Stomach (tissue), 9 donors: ENCODE data around the gene TMPRSS2. TPM values are rescaled to one million over a fixed set of nuclear protein-coding genes. Genes with fewer than 3 reads are reported as not detected.

ENCODE experiments used
- DNase-seq, 2 donors: peaks; one replicate each; pipeline versions ENCODE4 v3.0.0 to v3.0.0-alpha.2; 2013 to 2019
- H3K27ac ChIP-seq, 5 donors: fragments of 200-600 bp in 4 of 5; sonication (generic) in 4 of 5; one replicate each; pipeline ENCODE4 v1.5.1; 2013 to 2019; ENCODE audit warnings: mild to moderate bottlenecking in 1 of 5, moderate library complexity in 1 of 5
- H3K27me3 ChIP-seq, 3 donors: fragments of 200-600 bp; sonication (generic); one replicate each; pipeline ENCODE4 v1.5.1; 2017 to 2019; ENCODE audit warnings: mixed run types in 1 of 3
- H3K36me3 ChIP-seq, 4 donors: fragments of 200-600 bp; sonication (generic); 1 replicate in 3 of 4; 2 replicates in 1 of 4; pipeline ENCODE4 v1.5.1; 2016 to 2019
- H3K4me1 ChIP-seq, 4 donors: fragments of 200-600 bp; sonication (generic); one replicate each; pipeline ENCODE4 v1.5.1; 2016 to 2019
- H3K4me3 ChIP-seq, 4 donors: fragments of 200-600 bp; sonication (generic) in 3 of 4; one replicate each; pipeline ENCODE4 v1.5.1; 2016 to 2019; ENCODE audit warnings: mild to moderate bottlenecking in 1 of 4
- H3K9me3 ChIP-seq, 4 donors: fragments of 200-600 bp; sonication (generic); one replicate each; pipeline ENCODE4 v1.5.1; 2016 to 2019
- EP300 ChIP-seq: sonication (generic); formaldehyde crosslinking; IDR thresholded peaks from one replicate; pipeline ENCODE4 v1.6.1; 2017; ENCODE audit warnings: antibody characterized with exemption
- POLR2A ChIP-seq, 4 donors: fragments of 450-650 bp; IDR thresholded peaks; one replicate each; pipeline ENCODE4 v1.6.1; 2016; ENCODE audit warnings: antibody characterized with exemption in 4 of 4, control low read depth in 2 of 4, mild to moderate bottlenecking in 1 of 4, moderate library complexity in 1 of 4
- POLR2AphosphoS5 ChIP-seq, 3 donors: sonication (generic); formaldehyde crosslinking; IDR thresholded peaks; one replicate each; pipeline ENCODE4 v1.6.1; 2016; ENCODE audit warnings: antibody characterized with exemption in 3 of 3
- WGBS, 5 donors: extraction: QIAGEN DNeasy Blood & Tissue Kit in 3 of 5; methylation state at CpG; one replicate each; pipeline versions ENCODE4 v1.1.5 to v1.1.7; 2013 to 2018; 5-methylcytosine and 5-hydroxymethylcytosine counted together
- intact Hi-C: fragments of 100-400 bp; cut with DNase I; formaldehyde crosslinking; loops from one replicate; pipeline ENCODE4 v1.15.1; 2023; ENCODE audit warnings: low total_unique reads
- polyA plus RNA-seq, 3 donors: library from polyadenylated mRNA; stranded (reverse); fragments of 200-250 nt; gene quantifications; one replicate each; pipeline ENCODE4 v1.2.3, GENCODE V29; 2013
- total RNA-seq, 5 donors: library from RNA; depleted of rRNA; stranded (reverse); fragments of >200 nt; gene quantifications; one replicate each; pipeline versions ENCODE4 v1.1.0 to v1.2.3, GENCODE V29; 2014 to 2016
- TF ChIP-seq, protein P1 (sequence below), 7 experiments: fragments of 450-650 bp in 4 of 7; fragments of 200-600 bp in 3 of 7; sonication (generic) in 3 of 7; IDR thresholded peaks; one replicate each; pipeline ENCODE4 v1.5.1; 2016 to 2019; ENCODE audit warnings: antibody characterized with exemption in 7 of 7, control low read depth in 2 of 7, mild to moderate bottlenecking in 1 of 7
- donor health status: healthy with polysubstance abuse.
- donor health status: Bipolar disorder and iron deficiency.
- donor health status: healthy.

TMPRSS2 gene
- total and polyA plus RNA-seq, 8 donors, result 58.2 to 554 (median 125) TPM

- Histone ChIP-seq H3K27me3 (peaks cover 0 to 6% (median 0%) of the 10 kb centered on the region in 3 donors), H3K27ac (peak overlapping the region; percentile 50 to 97 (median 91)), H3K4me3 (no peak overlapping the region), H3K4me1 (peaks cover 7 to 65% (median 31%) of the 10 kb centered on the region in 4 donors), H3K9me3 (no peaks in the 10 kb centered on the region), H3K36me3 (peaks cover 11 to 27% (median 22%) of the 10 kb centered on the region in 4 donors)
- 37 to 67% (median 49%) methylated on average over 6 of the region's 6 CpGs for WGBS, 5 donors
- TF ChIP-seq POLR2A (IDR thresholded peaks at IDR 0.05) (no peak), EP300 (no peak), POLR2AphosphoS5 (IDR thresholded peaks at IDR 0.05) (no peak)
- TF ChIP-seq, protein P1, sequence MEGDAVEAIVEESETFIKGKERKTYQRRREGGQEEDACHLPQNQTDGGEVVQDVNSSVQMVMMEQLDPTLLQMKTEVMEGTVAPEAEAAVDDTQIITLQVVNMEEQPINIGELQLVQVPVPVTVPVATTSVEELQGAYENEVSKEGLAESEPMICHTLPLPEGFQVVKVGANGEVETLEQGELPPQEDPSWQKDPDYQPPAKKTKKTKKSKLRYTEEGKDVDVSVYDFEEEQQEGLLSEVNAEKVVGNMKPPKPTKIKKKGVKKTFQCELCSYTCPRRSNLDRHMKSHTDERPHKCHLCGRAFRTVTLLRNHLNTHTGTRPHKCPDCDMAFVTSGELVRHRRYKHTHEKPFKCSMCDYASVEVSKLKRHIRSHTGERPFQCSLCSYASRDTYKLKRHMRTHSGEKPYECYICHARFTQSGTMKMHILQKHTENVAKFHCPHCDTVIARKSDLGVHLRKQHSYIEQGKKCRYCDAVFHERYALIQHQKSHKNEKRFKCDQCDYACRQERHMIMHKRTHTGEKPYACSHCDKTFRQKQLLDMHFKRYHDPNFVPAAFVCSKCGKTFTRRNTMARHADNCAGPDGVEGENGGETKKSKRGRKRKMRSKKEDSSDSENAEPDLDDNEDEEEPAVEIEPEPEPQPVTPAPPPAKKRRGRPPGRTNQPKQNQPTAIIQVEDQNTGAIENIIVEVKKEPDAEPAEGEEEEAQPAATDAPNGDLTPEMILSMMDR (IDR thresholded peaks at IDR 0.05), result no peak
- DNase-seq, result peak in 1 of 2 donors; percentile 61
- intact Hi-C loops, result no loop called here
Measured at GRCh38 chr21:41497008-41497407, 10.9 kb downstream of the TMPRSS2 start.

DNA sequence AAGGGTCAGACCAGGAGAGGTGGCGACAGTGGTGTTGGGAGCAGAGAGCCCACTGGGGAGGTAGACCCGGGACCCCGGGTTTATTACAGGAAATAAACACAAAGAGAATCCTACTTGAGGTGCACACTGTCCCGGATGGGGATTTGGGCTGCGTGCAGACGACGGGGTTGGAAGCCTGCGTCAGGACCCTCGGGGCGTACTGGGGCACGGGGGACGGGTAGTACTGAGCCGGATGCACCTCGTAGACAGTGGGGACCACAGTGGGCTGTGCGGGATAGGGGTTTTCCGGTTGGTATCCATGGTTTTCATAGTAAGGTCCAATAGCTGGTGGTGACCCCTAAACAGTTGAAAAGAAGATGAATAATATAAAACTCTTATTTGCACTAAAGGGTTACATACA, 13.7 kb downstream of the TMPRSS2 start:
- H3K4me1 ChIP-seq, result peaks cover 4 to 70% (median 27%) of the 10 kb centered on the region in 4 donors
- no peaks in the 10 kb centered on the region for H3K27me3 ChIP-seq
- peaks cover 12 to 48% (median 29%) of the 10 kb centered on the region in 4 donors for H3K36me3 ChIP-seq
- H3K4me3 ChIP-seq, result no peak overlapping the region
- peak overlapping the region in 4 of 5 donors; percentile 9 to 55 (median 18) for H3K27ac ChIP-seq
- intact Hi-C loops, result no loop called here
- DNase-seq, result no peak
- WGBS, 5 donors, result 82 to 89% (median 84%) methylated on average over 16 of the region's 16 CpGs
- TF ChIP-seq, protein P1 (IDR thresholded peaks at IDR 0.05), result no peak
- TF ChIP-seq POLR2AphosphoS5 (IDR thresholded peaks at IDR 0.05), result peak in 1 of 3 donors; percentile 1
- TF ChIP-seq POLR2A (IDR thresholded peaks at IDR 0.05), result no peak
- no peaks in the 10 kb centered on the region for H3K9me3 ChIP-seq

DNA sequence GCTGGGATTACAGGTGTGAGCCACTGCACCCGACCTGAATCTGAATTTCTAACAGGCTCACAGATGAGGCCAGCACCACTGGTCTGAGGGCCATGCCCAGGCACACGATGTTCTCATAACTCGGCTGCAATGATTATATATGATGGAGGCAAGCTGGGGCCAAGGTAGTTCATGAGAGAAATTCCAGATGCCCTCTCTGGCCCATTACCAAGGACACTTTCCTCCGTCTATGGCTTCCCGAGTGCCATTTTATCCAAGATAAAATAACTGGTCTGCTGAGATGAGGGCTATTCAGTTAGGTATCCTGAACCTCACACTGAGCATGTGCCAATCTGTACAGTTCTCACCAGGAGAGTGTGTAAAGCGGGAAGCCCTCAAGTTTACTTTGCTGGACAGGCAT, 16.5 kb downstream of the TMPRSS2 start:
- H3K36me3 ChIP-seq, result peaks cover 24 to 69% (median 50%) of the 10 kb centered on the region in 4 donors
- no peak for DNase-seq
- intact Hi-C loops, result no loop called here
- 52 to 72% (median 56%) methylated on average over 6 of the region's 6 CpGs for WGBS, 5 donors
- peak overlapping the region; percentile 2 to 21 (median 12) for H3K27ac ChIP-seq
- TF ChIP-seq, protein P1 (IDR thresholded peaks at IDR 0.05), result no peak
- TF ChIP-seq POLR2AphosphoS5 (IDR thresholded peaks at IDR 0.05) (peak in 2 of 3 donors; percentile 4 to 25), EP300 (peak; percentile 33)
- H3K27me3 ChIP-seq, result no peaks in the 10 kb centered on the region
- peaks cover 21 to 74% (median 36%) of the 10 kb centered on the region in 4 donors for H3K4me1 ChIP-seq
- H3K4me3 ChIP-seq, result no peak overlapping the region
- no peaks in the 10 kb centered on the region for H3K9me3 ChIP-seq

GRCh38 chr21:41490330-41490729, 17.6 kb downstream of the TMPRSS2 start:
- TF ChIP-seq POLR2A (IDR thresholded peaks at IDR 0.05), result no peak
- no peak for TF ChIP-seq POLR2AphosphoS5 (IDR thresholded peaks at IDR 0.05)
- TF ChIP-seq, protein P1 (IDR thresholded peaks at IDR 0.05), result no peak
- TF ChIP-seq EP300, result no peak
- Histone ChIP-seq H3K36me3 (peaks cover 24 to 64% (median 51%) of the 10 kb centered on the region in 4 donors), H3K4me3 (no peak overlapping the region), H3K27me3 (no peaks in the 10 kb centered on the region), H3K9me3 (no peaks in the 10 kb centered on the region), H3K4me1 (peaks cover 31 to 82% (median 41%) of the 10 kb centered on the region in 4 donors), H3K27ac (peak overlapping the region in 2 of 5 donors; percentile 2 to 5)
- intact Hi-C loops, result no loop called here
- 61 to 73% (median 68%) methylated on average over 4 of the region's 4 CpGs for WGBS, 5 donors
- DNase-seq, result no peak
